Activated CD4-positive, CD25-positive, alpha-beta regulatory T cell (primary cell): ENCODE results near the gene SOWAHA.

Experiments used
- DNase-seq, 4 experiments: peaks; one replicate each; lab custom pipeline; 2025; lab: John Stamatoyannopoulos, UW

Gene SOWAHA

DNA sequence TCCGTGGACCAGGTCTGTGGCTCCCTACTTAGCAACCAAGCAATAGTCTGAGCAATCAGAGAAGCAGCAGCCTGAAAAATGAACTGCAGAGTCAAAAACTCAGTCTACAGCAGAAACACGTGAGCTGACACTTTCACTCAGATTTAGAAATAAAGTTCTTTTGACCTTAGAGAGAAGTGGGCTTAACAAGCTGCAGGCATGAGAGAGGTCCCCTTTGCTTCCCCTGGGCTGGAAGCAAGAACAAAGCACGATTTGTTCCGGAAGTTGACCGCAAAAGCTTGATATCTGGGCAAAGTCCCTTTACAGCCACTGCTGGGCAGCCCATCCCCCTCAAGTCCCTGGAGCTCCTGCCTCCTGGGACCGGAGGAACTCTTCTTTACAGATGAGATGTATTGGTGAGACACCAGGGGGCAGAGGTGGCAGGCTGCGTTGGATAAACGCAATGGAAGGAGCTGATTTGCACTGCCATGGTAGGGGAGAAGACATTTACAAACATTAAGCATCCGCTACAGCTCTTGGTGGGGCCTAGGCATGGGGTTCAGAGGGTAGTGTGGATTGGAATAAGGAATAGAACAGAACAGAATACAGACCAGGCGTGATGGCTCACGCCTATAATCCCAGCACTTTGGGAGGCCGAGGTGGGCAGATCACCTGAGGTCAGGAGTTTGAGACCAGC is 5.8 kb upstream of the SOWAHA start:
- DNase-seq, result no peak

DNA sequence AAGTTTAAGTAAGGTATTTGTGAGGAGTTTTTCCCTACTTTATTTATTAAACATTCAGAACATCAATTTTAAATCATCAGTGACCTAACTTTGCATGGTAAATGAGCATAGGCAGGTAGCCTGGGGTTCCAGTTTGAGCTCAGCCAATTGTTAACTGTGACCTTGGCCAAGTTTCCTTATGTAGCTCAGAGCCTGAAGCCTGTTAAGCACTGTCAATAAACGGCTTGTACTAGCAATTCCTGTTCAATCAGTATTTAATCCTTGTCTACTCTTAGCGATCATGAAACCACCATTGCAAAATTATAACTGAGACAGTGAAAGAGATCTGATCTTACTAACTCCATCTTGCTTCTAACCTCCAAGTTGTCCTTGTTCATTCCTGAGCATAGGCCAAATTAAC is 4.7 kb upstream of the SOWAHA start:
- no peak for DNase-seq

DNA sequence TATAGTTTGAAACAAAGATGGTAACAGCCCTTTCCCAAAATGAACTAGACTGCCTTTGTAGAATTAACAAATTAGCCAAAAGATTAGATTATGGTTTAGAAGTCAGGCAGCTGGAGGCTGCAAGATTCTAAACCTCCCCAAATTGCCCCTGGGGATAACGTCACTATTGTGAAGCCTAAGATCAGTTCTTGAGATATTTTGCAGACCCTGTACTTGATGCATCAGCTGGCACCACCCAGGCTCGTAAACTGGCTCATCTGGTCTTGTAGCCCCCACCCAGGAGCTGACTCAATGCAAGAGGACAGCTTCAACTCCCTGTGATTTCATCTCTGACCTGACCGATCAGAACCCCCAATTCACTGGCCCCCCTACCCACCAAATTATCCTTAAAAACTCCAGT is 4.2 kb upstream of the SOWAHA start:
- no peak for DNase-seq

DNA sequence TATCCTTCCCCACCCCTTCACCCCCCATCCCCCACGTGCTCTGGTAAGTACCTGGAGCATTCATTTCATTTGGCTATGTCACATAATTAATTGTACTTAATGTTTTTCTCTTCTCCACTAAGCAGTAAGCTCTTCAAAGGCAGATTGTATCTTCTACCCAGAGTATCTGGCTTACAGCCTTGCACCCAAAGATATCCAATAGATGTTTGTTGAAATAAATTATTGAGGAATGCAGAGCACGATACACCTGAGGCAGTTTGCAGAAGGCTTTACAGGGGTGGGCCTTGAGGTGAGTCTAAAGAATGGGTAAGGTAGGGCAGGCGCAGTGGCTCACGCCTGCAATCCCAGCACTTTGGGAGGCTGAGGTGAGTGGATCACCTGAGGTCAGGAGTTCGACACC is 2.5 kb upstream of the SOWAHA start:
- no peak for DNase-seq

DNA sequence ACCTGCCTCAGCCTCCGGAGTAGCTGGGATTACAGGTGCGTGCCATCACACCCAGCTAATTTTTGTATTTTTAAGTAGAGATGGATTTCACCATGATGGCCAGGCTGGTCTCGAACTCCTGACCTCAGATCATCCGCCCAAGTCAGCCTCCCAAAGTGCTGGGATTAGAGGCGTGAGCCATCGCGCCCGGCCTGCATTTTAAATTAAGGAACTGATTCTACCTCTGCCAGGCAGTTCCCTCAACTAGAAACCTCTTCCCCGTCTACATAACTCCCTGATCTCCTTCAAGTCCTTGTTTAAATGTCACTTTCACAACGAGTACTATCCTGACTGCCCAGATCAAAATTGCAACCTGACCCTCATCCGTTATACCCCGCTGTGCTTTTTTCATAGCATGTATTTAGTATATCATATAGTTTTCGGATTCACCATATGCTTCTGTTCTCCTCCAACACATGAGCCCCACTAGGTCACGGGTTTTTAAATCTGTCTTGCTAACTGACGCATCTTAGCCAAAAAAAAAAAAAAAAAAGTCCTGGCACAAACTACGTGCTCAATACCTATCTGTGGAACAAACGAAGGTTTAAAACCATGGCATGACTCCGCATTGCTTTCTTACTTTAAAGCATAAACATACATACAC is 858 bp upstream of the SOWAHA start:
- no peak for DNase-seq

DNA sequence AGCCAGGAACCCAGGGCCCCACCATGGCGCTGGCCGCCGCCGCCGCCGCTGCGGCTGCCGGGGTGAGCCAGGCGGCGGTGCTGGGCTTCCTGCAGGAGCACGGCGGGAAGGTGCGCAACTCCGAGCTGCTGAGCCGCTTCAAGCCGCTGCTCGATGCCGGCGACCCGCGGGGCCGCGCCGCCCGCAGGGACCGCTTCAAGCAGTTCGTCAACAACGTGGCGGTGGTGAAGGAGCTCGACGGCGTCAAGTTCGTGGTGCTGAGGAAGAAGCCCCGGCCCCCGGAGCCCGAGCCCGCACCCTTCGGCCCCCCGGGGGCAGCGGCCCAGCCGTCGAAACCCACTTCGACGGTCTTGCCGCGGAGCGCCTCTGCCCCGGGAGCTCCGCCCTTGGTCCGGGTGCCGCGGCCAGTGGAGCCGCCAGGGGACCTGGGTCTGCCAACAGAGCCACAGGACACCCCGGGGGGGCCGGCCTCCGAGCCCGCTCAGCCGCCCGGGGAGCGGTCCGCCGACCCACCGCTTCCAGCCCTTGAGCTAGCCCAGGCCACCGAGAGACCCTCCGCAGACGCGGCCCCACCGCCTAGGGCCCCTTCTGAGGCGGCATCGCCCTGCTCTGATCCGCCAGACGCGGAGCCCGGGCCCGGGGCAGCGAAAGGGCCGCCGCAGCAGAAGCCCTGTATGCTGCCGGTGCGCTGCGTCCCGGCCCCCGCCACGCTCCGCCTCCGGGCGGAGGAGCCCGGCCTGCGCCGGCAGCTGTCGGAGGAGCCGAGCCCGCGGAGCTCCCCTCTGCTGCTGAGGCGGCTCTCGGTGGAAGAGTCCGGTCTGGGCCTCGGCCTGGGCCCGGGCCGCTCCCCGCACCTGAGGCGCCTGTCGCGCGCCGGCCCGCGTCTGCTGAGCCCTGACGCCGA is 749 bp downstream of the SOWAHA start:
- no peak for DNase-seq

DNA sequence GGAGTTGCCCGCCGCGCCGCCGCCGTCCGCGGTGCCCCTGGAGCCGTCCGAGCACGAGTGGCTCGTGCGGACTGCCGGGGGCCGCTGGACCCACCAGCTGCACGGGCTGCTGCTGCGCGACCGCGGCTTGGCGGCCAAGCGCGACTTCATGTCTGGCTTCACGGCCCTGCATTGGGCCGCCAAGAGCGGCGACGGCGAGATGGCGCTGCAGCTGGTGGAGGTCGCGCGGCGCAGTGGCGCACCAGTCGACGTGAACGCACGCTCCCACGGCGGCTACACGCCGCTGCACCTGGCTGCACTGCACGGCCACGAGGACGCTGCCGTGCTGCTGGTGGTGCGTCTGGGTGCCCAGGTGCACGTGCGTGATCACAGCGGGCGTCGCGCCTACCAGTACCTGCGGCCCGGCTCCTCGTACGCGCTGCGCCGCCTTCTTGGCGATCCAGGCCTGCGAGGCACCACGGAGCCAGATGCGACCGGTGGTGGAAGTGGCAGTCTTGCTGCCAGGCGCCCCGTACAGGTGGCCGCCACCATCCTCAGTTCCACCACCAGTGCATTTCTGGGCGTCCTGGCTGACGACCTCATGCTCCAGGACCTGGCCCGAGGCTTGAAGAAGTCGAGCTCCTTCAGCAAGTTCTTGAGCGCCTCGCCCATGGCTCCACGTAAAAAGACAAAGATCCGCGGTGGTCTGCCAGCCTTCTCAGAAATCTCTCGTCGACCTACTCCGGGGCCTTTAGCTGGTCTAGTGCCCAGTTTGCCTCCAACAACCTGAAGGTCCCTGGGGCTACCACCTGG is 1.6 kb downstream of the SOWAHA start:
- no peak for DNase-seq

DNA sequence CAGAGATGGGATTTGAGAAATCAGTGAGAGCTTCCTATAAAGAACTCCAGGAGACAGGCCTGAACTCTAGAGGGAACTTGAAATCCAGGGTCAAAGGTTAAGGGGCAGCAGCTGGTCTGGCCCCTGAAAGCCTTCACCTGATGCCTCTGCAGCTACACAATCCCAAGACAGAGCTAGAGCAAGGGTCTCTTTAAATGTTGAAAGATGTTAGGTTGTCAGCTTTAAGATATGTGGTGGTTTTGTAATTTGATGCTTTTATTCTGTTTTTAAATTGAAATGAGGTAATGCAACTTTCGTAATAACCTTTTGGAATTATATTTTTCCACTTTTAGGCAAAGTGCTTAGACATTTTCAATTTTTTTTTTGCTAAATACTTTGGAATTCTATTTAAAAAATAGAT is 2.4 kb downstream of the SOWAHA start:
- no peak for DNase-seq

DNA sequence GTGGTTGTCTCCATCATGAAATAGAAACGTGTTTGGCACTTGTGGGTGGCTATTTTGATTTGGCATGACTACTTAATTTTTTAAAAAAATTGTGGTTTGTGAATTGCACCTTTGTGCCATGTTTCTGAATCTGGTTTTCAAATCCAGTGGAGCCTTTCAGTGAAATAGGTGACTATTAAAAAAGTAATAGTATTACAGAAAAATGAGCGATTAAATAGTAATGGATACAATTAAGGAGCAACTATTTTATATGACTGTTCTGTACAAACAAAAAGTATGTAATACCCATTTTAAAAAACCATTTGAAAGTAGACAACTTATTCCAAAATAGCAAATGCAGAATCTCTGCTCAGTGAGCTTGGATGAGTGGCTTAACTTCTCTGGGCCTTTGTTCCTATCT is 3.0 kb downstream of the SOWAHA start:
- DNase-seq, result no peak

DNA sequence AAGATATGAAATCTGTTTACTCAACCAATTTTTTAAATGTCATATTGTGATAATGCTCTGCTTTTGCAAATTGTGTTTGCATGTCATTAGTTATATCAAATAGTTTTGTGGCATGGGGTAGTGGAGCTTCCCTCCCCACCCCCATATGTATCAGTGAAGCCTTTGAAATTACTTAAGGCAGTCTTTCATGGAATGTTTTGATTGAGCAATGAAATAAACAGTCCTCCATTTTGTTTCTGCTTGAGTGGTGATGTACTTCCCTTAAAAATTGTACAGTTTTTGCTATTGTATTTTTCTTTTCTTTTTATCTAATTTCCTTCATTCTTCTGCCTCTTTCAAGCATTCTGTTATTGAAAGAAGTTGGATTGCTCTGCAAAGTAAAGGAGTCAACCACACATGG is 3.5 kb downstream of the SOWAHA start:
- DNase-seq, result no peak

DNA sequence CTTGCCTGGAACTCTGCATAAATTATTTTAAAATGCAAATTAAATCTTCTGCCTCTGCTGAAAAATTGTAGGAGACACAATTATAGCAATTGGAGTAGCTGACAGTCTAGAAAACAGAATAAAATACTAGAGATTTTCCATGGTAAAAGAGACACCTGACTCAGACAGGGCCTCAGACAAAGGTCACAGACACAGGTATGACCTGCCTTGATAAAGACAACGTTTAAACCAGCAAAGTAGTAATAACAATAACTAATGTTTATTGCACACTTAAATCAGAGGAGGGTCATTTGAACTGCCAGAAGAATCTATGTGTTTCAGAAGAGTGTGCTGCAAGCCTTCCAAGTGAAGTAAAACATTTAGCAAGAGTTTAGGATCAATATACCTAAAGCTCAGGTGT is 3.9 kb downstream of the SOWAHA start:
- no peak for DNase-seq

DNA sequence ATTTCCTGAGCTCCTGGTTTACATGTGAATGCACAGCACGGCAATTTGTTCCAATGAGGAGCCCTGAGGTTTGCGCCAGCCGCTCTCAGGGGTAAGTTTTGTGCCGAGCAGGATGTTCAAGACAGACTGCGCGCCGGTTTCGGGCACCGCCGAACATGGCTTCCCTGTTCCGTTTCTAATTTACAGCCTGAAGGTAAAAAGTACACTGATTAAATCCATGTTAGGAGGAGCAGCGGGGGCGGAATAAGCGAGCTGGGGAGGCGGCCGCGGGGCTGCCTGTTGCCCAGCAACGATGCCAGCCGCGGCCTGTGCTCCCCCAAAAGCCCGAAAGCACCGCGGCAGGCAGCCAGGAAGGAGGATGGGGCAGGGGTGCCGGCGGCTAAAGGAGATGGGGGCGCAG is 6.4 kb downstream of the SOWAHA start:
- no peak for DNase-seq

DNA sequence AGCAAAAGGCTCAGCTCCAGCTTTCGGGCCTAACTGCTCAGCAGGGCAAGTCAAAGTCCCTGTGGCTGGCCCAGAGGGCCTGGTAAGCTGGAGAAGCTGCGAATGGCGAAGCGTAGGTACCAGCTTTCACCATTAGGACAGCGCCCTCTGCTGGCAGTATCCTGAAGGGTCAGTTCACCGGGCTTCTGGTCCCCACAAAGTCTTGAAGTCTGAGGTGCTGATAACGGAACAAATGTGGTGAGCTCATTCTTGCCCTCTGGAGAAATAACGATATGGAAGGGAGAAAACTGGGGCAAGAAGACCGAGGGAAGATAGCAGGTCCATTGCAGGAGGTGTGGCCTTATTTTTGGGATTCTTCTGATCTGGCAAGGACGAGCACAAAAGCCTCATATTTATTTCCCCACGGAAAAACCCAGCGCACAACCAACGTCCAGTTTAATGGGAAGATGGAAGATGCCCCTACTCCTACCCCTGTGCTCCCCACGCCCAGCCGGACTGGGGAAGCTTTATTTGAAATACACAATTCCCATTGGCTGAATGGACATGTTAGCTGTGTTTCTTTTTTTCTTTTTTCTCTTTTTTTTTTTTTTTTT is 7.2 kb downstream of the SOWAHA start:
- peak; percentile 65 to 87 (median 76) for DNase-seq

DNA sequence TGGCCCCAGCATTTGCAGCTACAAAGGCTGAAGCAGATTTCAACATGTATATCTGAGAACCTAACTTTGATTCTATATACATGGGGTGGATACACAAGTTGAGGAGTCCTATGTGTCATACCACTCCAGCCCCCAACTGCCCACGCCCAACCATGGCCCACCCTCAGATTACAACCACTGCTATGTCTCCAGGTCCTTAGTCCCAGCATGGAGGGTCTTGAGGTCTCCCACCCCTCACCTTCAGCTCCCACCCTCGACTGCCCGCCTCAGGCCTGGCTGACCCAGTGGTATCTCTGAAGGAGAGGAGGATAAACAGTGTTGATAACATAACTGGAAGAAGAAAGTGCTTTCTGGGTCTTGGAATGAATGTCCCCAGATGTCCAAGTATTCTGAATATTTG is 8.2 kb downstream of the SOWAHA start:
- DNase-seq, result no peak

DNA sequence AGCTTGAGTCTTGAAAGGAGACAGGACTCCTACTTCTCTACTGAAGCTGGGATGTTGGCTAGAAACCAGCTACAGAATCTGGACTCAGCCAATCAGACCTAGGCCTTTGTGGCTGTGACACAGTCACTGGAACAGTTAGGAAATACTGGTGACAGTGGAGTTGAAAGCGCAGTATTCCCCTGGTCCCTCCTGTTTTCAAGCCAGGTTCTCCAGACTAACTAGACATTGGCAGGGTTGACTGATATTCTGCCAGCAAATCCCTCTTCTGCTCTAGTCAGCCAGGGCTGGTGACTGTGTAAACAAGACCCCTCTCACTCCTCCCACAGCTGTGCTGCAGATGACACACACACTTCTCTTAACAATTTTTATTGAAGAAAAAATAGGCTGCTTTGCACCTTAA is 8.7 kb downstream of the SOWAHA start:
- no peak for DNase-seq

DNA sequence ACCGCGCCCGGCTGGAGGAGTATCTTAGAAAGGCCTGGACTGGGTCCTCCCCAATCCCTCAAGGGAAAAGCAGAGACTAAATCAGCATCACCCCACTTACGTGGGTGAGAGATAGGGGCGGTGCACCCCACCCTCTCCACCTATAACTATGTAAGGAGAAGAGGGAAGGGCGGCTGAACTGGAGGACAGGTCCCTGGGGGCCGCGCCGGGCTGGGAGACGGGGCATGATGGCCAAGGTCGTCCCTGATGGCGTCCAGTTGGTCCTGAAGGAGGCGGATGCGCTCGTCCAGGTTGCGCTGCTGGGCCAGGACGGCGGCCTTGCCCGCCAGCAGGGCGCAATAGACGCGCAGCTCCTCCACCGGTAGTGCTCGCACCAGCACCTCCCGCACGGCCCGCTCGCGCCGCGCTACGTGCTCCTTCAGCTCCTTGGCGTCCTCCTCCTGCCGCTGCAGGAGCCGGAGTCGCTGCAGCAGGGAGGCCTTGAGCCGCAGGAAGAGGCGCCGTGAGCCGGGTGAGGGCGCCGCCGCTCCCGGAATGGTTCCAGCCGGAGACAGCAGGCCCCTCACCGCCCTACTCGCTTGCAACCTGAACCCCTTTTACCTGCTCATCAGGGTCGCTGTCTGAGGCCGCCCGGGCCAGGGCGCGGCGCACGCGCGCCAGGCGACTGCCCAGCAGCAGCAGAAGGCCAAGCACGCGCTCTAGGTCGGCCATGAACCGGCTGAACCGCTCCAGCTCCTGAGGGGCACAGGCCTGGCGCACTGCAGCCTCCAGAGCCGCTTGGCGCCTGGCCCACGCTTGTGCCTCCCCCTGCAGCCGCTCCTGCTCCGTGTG is 9.8 kb downstream of the SOWAHA start:
- DNase-seq, result no peak

DNA sequence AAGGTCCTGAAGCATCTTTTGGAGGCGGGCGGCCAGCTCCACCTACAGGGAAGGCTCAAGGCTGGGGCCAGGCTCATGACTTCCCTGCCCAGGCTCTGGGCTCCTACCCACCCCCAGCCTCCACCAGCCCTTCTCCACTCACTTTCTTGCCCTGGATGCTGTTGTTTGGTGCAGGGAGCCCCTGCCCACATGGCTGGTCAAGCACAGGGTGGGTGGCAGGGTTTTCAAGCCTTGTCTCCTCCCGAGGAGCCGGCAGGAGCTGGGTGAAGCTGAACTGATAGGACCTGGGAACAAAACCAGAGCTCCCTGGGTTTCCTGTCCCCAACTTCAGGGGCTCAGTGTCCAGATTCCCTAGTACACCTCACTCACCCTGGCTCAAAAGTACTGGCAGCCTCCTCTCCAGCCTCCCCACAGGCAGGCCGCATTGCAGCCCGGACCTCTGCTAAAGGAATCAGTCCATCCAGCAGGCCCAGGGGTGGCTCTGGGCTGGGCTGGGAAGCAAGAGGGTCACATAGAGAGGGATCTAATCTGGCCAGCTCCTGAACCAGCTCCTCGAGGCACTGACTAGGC is 10.5 kb downstream of the SOWAHA start:
- no peak for DNase-seq

DNA sequence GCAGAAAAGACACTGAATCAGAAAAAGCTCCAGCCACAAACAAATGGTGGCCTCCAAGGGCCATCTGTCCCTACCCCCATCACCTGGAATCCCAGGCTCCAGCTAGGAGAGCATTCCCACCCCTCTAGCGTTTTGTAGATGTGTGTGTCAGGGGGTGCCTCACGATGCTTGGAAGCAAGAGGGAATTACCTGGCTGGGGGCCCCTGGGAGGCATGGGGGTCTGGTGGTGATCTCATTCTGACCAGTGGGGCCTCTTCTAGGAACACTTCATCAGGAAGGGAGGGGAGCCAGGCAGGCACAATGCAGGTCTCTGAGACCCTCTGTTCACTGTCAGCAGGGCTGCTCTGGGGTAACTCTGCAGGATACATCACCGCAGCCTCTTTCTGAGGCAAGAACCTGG is 11.3 kb downstream of the SOWAHA start:
- no peak for DNase-seq

DNA sequence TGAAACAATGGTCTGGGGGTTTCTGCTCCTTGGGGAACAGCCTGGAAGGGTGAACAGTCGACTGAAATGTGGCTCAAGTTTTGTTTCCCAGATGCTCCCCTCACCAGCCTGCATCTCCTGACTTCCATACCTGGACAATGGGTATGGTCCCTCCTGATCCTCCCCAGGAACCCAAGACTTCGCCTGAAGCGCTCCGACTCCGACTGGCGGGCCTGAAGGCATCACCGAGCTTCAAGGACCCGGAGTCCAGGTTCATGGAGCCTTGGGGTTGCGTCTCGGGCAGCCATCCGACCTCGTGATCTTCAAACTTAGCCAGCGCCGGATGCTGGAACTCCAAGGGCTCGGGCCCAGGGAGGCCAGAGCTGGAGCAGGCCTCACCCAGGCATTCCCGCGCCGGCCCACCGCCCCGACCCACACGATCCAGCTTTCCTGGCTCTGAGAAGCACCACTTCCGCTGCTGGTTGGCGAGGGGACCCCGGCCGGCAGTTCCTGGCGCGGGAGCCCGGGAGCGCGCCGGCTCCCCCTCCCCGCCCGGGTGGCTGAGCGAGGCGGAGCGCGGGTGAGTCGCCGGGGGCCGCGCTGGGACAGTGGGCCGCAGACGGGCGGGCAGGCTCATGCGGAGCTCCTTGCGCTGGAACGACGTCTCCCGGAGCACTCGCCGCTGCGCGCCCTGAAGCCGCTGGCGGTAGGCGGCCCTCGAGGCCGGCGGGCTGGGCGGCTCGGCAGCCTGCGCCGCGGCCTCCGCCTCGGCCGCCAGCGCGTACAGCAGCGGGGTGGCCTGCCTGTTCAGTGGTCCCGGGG is 12.1 kb downstream of the SOWAHA start:
- no peak for DNase-seq
